Spleen (tissue), 11 donors: ENCODE measurements around the gene GREB1. TPM values are rescaled to one million over a fixed set of nuclear protein-coding genes. Genes with fewer than 3 reads are reported as not detected.

Experiments
- DNase-seq: peaks from one replicate; pipeline ENCODE4 v3.0.0-alpha.2; 2020
- H3K27ac ChIP-seq, 8 donors: fragments of 200-600 bp; sonication (generic) in 7 of 8; 1 replicate in 4 of 8; 2 replicates in 4 of 8; pipeline versions ENCODE4 v1.5.0 to v1.8.0; 2016 to 2021; ENCODE audit warnings: inconsistent platforms in 4 of 8, mild to moderate bottlenecking in 4 of 8, moderate library complexity in 1 of 8
- H3K27me3 ChIP-seq, 7 donors: fragments of 200-600 bp; sonication (generic) in 6 of 7; replicated peaks in 1 of 7; 1 replicate in 4 of 7; 2 replicates in 3 of 7; pipeline versions ENCODE4 v1.5.0 to v1.8.0; 2016 to 2021; ENCODE audit warnings: inconsistent platforms in 3 of 7, mild to moderate bottlenecking in 1 of 7
- H3K36me3 ChIP-seq, 6 donors: fragments of 200-600 bp; sonication (generic) in 5 of 6; 1 replicate in 4 of 6; 2 replicates in 2 of 6; pipeline versions ENCODE4 v1.5.0 to v1.8.0; 2016 to 2021; ENCODE audit warnings: inconsistent platforms in 2 of 6
- H3K4me1 ChIP-seq, 6 donors: fragments of 200-600 bp; sonication (generic) in 5 of 6; 1 replicate in 3 of 6; 2 replicates in 3 of 6; pipeline versions ENCODE4 v1.5.0 to v1.8.0; 2016 to 2021; ENCODE audit warnings: inconsistent platforms in 3 of 6
- H3K4me3 ChIP-seq, 8 donors: fragments of 200-600 bp; sonication (generic) in 7 of 8; 1 replicate in 4 of 8; 2 replicates in 4 of 8; pipeline versions ENCODE4 v1.5.0 to v1.8.0; 2016 to 2021; ENCODE audit warnings: inconsistent platforms in 4 of 8, mild to moderate bottlenecking in 4 of 8, moderate library complexity in 2 of 8
- H3K9me3 ChIP-seq, 8 donors: fragments of 200-600 bp; sonication (generic) in 7 of 8; 1 replicate in 4 of 8; 2 replicates in 4 of 8; pipeline versions ENCODE4 v1.5.0 to v1.8.0; 2016 to 2021; ENCODE audit warnings: inconsistent platforms in 4 of 8
- POLR2A ChIP-seq, 3 donors: fragments of 450-650 bp; IDR thresholded peaks; one replicate each; pipeline ENCODE4 v1.5.1; 2017; ENCODE audit warnings: antibody characterized with exemption in 3 of 3, mild to moderate bottlenecking in 1 of 3
- POLR2AphosphoS5 ChIP-seq, 3 donors: sonication (generic); formaldehyde crosslinking; IDR thresholded peaks; one replicate each; pipeline ENCODE4 v1.5.1; 2017; ENCODE audit warnings: antibody characterized with exemption in 3 of 3
- WGBS, 5 donors: extraction: QIAGEN DNeasy Blood & Tissue Kit in 3 of 5; methylation state at CpG; one replicate each; pipeline versions ENCODE4 v1.1.5 to v1.1.7; 2013 to 2018; 5-methylcytosine and 5-hydroxymethylcytosine counted together
- intact Hi-C: fragments of 100-400 bp; cut with DNase I; formaldehyde crosslinking; loops from one replicate; pipeline ENCODE4 v1.15.0; 2023; ENCODE audit warnings: low total_unique reads
- polyA plus RNA-seq, 3 donors: library from polyadenylated mRNA; stranded (reverse); fragments of 200-250 nt; gene quantifications; one replicate each; pipeline ENCODE4 v1.2.1, GENCODE V29; 2013
- total RNA-seq, 7 donors: library from RNA; depleted of rRNA in 3 of 7; stranded (reverse); fragments of >200 nt in 3 of 7; fragmentation: NEBNext Ultra II Directional in 4 of 7; extraction: Animal tissue kit (Norgen Biotek cat#: 25700) in 4 of 7; gene quantifications; one replicate each; pipeline versions ENCODE4 v1.1.0 to v1.2.1, GENCODE V29; 2016 to 2021
- TF ChIP-seq, protein P1 (sequence below), 11 experiments: fragments of 200-600 bp in 7 of 11; fragments of 450-650 bp in 4 of 11; sonication (generic) in 4 of 11; IDR thresholded peaks in 8 of 11; conservative IDR thresholded peaks in 3 of 11; 1 replicate in 7 of 11; 2 replicates in 4 of 11; pipeline versions ENCODE4 v1.4.0 to v1.8.0; 2016 to 2021; ENCODE audit warnings: antibody characterized with exemption in 11 of 11, inconsistent platforms in 4 of 11, mild to moderate bottlenecking in 1 of 11
- donor health status: healthy with polysubstance abuse.
- donor health status: DM: no; HTN: no; CAD: no; lungs with moderate emphysema.
- donor health status: DM: no; HTN: no; CAD: no.
- donor health status: Bipolar disorder and iron deficiency.
- donor health status: healthy.
- donor health status: DM: no; HTN: no; CAD: no.
- donor health status: DM: yes; HTN: yes; CAD: no.

GREB1 gene
- total and polyA plus RNA-seq, 10 donors = 0.06 to 1.6 (median 0.51) TPM; not detected in 1

GRCh38 chr2:11616851-11617415 is 83.1 kb downstream of the GREB1 start:
- intact Hi-C loops = no loop called here
- Histone ChIP-seq H3K27me3 (no peaks in the 10 kb centered on the region), H3K27ac (no peak overlapping the region), H3K4me1 (no peaks in the 10 kb centered on the region), H3K4me3 (no peak overlapping the region), H3K9me3 (no peaks in the 10 kb centered on the region), H3K36me3 (no peaks in the 10 kb centered on the region)
- 81 to 89% (median 84%) methylated on average over 15 to 19 of the region's 19 CpGs for WGBS, 5 donors
- DNase-seq = no peak
- no peak for TF ChIP-seq POLR2A (IDR thresholded peaks at IDR 0.05)
- TF ChIP-seq, protein P1, sequence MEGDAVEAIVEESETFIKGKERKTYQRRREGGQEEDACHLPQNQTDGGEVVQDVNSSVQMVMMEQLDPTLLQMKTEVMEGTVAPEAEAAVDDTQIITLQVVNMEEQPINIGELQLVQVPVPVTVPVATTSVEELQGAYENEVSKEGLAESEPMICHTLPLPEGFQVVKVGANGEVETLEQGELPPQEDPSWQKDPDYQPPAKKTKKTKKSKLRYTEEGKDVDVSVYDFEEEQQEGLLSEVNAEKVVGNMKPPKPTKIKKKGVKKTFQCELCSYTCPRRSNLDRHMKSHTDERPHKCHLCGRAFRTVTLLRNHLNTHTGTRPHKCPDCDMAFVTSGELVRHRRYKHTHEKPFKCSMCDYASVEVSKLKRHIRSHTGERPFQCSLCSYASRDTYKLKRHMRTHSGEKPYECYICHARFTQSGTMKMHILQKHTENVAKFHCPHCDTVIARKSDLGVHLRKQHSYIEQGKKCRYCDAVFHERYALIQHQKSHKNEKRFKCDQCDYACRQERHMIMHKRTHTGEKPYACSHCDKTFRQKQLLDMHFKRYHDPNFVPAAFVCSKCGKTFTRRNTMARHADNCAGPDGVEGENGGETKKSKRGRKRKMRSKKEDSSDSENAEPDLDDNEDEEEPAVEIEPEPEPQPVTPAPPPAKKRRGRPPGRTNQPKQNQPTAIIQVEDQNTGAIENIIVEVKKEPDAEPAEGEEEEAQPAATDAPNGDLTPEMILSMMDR (IDR thresholded peaks at IDR 0.05 in 8 of 11, conservative IDR thresholded peaks at IDR 0.05 in 3 of 11) = no peak
- TF ChIP-seq POLR2AphosphoS5 (IDR thresholded peaks at IDR 0.05) = no peak

- WGBS, 5 donors = 89 to 94% (median 92%) methylated on average over 10 to 14 of the region's 14 CpGs
Observed at GRCh38 chr2:11617527-11617926, 83.7 kb downstream of the GREB1 start.

GRCh38 chr2:11617984-11618707 is 84.3 kb downstream of the GREB1 start:
- 92 to 94% (median 94%) methylated on average over 23 to 33 of the region's 33 CpGs for WGBS, 5 donors

More at GRCh38 chr2:11617527-11617926, 83.7 kb downstream of the GREB1 start:
- no peak overlapping the region for H3K4me3 ChIP-seq
- TF ChIP-seq, protein P1 (IDR thresholded peaks at IDR 0.05 in 8 of 11, conservative IDR thresholded peaks at IDR 0.05 in 3 of 11) = no peak
- no peak overlapping the region for H3K27ac ChIP-seq
- intact Hi-C loops = no loop called here
- no peaks in the 10 kb centered on the region for H3K4me1 ChIP-seq
- no peaks in the 10 kb centered on the region for H3K9me3 ChIP-seq
- DNase-seq = no peak
- no peaks in the 10 kb centered on the region for H3K36me3 ChIP-seq
- H3K27me3 ChIP-seq = no peaks in the 10 kb centered on the region

DNA sequence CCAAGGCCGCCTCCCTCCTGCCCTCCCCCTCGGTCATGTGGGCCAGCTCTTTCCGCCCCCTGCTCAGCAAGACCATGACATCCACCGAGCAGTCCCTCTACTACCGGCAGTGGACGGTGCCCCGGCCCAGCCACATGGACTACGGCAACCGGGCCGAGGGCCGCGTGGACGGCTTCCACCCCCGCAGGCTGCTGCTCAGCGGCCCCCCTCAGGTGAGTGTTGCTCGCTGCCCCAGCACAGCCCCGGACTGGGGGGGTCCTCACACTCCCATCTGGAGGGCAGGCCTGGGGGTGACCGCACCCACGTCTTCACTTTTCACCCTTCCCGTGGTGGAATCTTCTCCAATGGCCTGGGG is 84.8 kb downstream of the GREB1 start:
- H3K4me1 ChIP-seq = no peaks in the 10 kb centered on the region
- H3K4me3 ChIP-seq = no peak overlapping the region
- WGBS, 5 donors = 89 to 94% (median 92%) methylated on average over 17 to 20 of the region's 20 CpGs
- TF ChIP-seq, protein P1 (IDR thresholded peaks at IDR 0.05 in 8 of 11, conservative IDR thresholded peaks at IDR 0.05 in 3 of 11) = no peak
- no peak for TF ChIP-seq POLR2AphosphoS5 (IDR thresholded peaks at IDR 0.05)
- no peak for TF ChIP-seq POLR2A (IDR thresholded peaks at IDR 0.05)
- no peak for DNase-seq
- no peak overlapping the region for H3K27ac ChIP-seq
- H3K27me3 ChIP-seq = no peaks in the 10 kb centered on the region
- H3K36me3 ChIP-seq = no peaks in the 10 kb centered on the region
- intact Hi-C loops = no loop called here
- no peaks in the 10 kb centered on the region for H3K9me3 ChIP-seq

More at GRCh38 chr2:11617984-11618707, 84.3 kb downstream of the GREB1 start:
- no peak for TF ChIP-seq POLR2A (IDR thresholded peaks at IDR 0.05)
- TF ChIP-seq, protein P1 (IDR thresholded peaks at IDR 0.05 in 8 of 11, conservative IDR thresholded peaks at IDR 0.05 in 3 of 11) = no peak
- TF ChIP-seq POLR2AphosphoS5 (IDR thresholded peaks at IDR 0.05) = no peak
- Histone ChIP-seq H3K27me3 (no peaks in the 10 kb centered on the region), H3K36me3 (no peaks in the 10 kb centered on the region), H3K4me1 (no peaks in the 10 kb centered on the region), H3K4me3 (no peak overlapping the region), H3K27ac (no peak overlapping the region), H3K9me3 (no peaks in the 10 kb centered on the region)
- intact Hi-C loops = no loop called here
- DNase-seq = no peak
